Nephron (organoid): ENCODE data around the gene XPO5.

Experiments
- H3K27ac Mint-ChIP-seq, 3 experiments: 2 replicates each; pipeline ENCODE4 v1.8.0; 2020; ENCODE audit warnings: mixed read lengths in 3 of 3, mild to moderate bottlenecking in 2 of 3, moderate library complexity in 1 of 3
- H3K27me3 Mint-ChIP-seq: 2 replicates; pipeline ENCODE4 v1.8.0; 2021; ENCODE audit warnings: low read depth, mild to moderate bottlenecking, moderate library complexity, mixed read lengths
- H3K36me3 Mint-ChIP-seq: 2 replicates; pipeline ENCODE4 v1.8.0; 2020; ENCODE audit warnings: low read depth, mixed read lengths
- H3K4me1 Mint-ChIP-seq: 2 replicates; pipeline ENCODE4 v1.8.0; 2020; ENCODE audit warnings: mixed read lengths
- H3K4me3 Mint-ChIP-seq, 3 experiments: 2 replicates each; pipeline ENCODE4 v1.8.0; 2020; ENCODE audit warnings: mild to moderate bottlenecking in 3 of 3, mixed read lengths in 3 of 3, moderate library complexity in 2 of 3
- H3K9me3 Mint-ChIP-seq: 2 replicates; pipeline ENCODE4 v1.8.0; 2020; ENCODE audit warnings: mixed read lengths
- TF ChIP-seq, protein P1 (sequence below), 3 experiments: fragments of 200-600 bp; sonication (generic); IDR thresholded peaks; one replicate each; pipeline ENCODE4 v1.5.0; 2021; ENCODE audit warnings: antibody characterized with exemption in 3 of 3; ENCODE audit not compliant: unreplicated experiment in 3 of 3

The XPO5 gene

GRCh38 chr6:43524483-43524961 is 51.3 kb downstream of the XPO5 start:
- Mint-ChIP-seq H3K27ac (no peak overlapping the region), H3K9me3 (no peaks in the 10 kb centered on the region), H3K4me1 (no peaks in the 10 kb centered on the region), H3K36me3 (peaks cover 77% of the 10 kb centered on the region), H3K4me3 (no peak overlapping the region), H3K27me3 (peaks cover 3% of the 10 kb centered on the region)
- TF ChIP-seq, protein P1, sequence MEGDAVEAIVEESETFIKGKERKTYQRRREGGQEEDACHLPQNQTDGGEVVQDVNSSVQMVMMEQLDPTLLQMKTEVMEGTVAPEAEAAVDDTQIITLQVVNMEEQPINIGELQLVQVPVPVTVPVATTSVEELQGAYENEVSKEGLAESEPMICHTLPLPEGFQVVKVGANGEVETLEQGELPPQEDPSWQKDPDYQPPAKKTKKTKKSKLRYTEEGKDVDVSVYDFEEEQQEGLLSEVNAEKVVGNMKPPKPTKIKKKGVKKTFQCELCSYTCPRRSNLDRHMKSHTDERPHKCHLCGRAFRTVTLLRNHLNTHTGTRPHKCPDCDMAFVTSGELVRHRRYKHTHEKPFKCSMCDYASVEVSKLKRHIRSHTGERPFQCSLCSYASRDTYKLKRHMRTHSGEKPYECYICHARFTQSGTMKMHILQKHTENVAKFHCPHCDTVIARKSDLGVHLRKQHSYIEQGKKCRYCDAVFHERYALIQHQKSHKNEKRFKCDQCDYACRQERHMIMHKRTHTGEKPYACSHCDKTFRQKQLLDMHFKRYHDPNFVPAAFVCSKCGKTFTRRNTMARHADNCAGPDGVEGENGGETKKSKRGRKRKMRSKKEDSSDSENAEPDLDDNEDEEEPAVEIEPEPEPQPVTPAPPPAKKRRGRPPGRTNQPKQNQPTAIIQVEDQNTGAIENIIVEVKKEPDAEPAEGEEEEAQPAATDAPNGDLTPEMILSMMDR (IDR thresholded peaks at IDR 0.05; ENCODE audit: unreplicated experiment in 3 of 3): no peak

DNA sequence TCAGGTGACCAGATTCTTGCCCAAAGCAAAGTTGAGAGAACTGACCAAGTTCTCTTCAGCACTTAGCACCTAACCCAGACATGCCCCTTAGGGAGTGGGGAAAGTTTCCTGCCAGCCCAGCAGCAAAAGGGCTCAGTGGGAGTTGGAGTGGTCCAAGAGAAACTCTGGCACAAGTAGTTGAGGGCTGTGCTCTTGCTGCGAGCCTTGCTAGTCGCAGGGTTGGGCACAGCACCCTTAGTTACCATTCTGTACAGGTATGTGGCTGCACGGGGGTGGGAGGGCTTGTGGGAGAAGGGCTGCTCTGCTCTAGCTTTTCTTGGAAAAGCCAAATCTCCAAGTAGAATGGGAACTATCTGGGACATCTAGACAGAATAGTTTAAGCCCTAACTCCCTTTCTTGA is 52.6 kb downstream of the XPO5 start:
- Mint-ChIP-seq H3K27me3 (no peaks in the 10 kb centered on the region), H3K4me3 (no peak overlapping the region), H3K36me3 (peaks cover 70% of the 10 kb centered on the region), H3K4me1 (no peaks in the 10 kb centered on the region), H3K27ac (no peak overlapping the region), H3K9me3 (no peaks in the 10 kb centered on the region)
- TF ChIP-seq, protein P1 (IDR thresholded peaks at IDR 0.05; ENCODE audit: unreplicated experiment in 3 of 3): no peak

GRCh38 chr6:43522547-43523261 is 53.1 kb downstream of the XPO5 start:
- TF ChIP-seq, protein P1 (IDR thresholded peaks at IDR 0.05; ENCODE audit: unreplicated experiment in 3 of 3): no peak
- Mint-ChIP-seq H3K4me1 (no peaks in the 10 kb centered on the region), H3K27ac (no peak overlapping the region), H3K4me3 (no peak overlapping the region), H3K36me3 (peaks cover 66% of the 10 kb centered on the region), H3K9me3 (no peaks in the 10 kb centered on the region), H3K27me3 (no peaks in the 10 kb centered on the region)

DNA sequence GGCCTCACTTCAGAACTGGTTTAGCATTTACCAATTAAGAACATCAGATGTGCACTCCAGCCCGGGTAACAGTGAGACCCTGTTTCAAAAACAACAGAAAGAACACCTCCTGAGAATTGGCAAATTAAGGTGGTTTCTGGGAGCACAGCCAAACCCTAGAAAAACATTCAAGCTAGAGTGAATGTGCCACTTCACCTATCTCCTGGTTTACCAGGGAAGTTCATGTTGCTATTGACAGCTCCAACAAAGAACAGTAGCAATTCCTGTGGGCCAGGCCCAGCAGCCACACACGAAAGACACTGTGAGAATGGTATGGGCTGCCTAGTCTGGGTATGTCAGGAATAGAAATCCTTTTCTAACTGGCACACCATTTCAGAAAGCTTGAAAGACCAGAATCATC is 54.0 kb downstream of the XPO5 start:
- TF ChIP-seq, protein P1 (IDR thresholded peaks at IDR 0.05; ENCODE audit: unreplicated experiment in 3 of 3): no peak
- H3K27ac Mint-ChIP-seq: no peak overlapping the region
- no peaks in the 10 kb centered on the region for H3K9me3 Mint-ChIP-seq
- H3K27me3 Mint-ChIP-seq: no peaks in the 10 kb centered on the region
- H3K36me3 Mint-ChIP-seq: peaks cover 57% of the 10 kb centered on the region
- no peak overlapping the region for H3K4me3 Mint-ChIP-seq
- no peaks in the 10 kb centered on the region for H3K4me1 Mint-ChIP-seq

- Mint-ChIP-seq H3K27me3 (no peaks in the 10 kb centered on the region), H3K36me3 (peaks cover 50% of the 10 kb centered on the region), H3K27ac (no peak overlapping the region), H3K4me1 (peaks cover 11% of the 10 kb centered on the region), H3K9me3 (no peaks in the 10 kb centered on the region), H3K4me3 (no peak overlapping the region)
- TF ChIP-seq, protein P1 (IDR thresholded peaks at IDR 0.05; ENCODE audit: unreplicated experiment in 3 of 3): no peak
These were observed 55.7 kb downstream of the XPO5 start for GRCh38 chr6:43520097-43520496.
